DND-41 (cell line): Measurements from ENCODE around the gene PIEZO2.

Source experiments
- ATAC-seq: fragments of 200-7000 bp; cut with Tn5 transposase; 3 replicates; pipeline ENCODE4 v1.9.1; 2021; ENCODE audit warnings: low read depth; ENCODE audit not compliant: insufficient read depth
- DNase-seq: peaks from one replicate; pipeline ENCODE4 v3.0.0-alpha.2; 2020
- H2AFZ ChIP-seq: 2 replicates; pipeline ENCODE4 v1.6.0; 2012; ENCODE audit warnings: low read depth, low read length
- H3K27ac ChIP-seq: 2 replicates; pipeline ENCODE4 v1.5.1; 2012; ENCODE audit warnings: low read length, inconsistent platforms
- H3K27me3 ChIP-seq: fragments of 200-600 bp; sonication (generic); 2 replicates; pipeline ENCODE4 v1.6.0; 2012; ENCODE audit warnings: low read length, mild to moderate bottlenecking, inconsistent platforms; ENCODE audit not compliant: insufficient read depth, poor library complexity
- H3K36me3 ChIP-seq: 2 replicates; pipeline ENCODE4 v1.5.1; 2012; ENCODE audit warnings: low read length, inconsistent platforms; ENCODE audit not compliant: insufficient read depth
- H3K4me1 ChIP-seq: 2 replicates; pipeline ENCODE4 v1.5.1; 2012; ENCODE audit warnings: mild to moderate bottlenecking, low read length; ENCODE audit not compliant: insufficient read depth
- H3K4me2 ChIP-seq: 2 replicates; pipeline ENCODE4 v1.6.0; 2012; ENCODE audit warnings: mild to moderate bottlenecking, moderate library complexity, low read length, inconsistent platforms; ENCODE audit not compliant: insufficient read depth
- H3K4me3 ChIP-seq, 2 experiments: fragments of 200-600 bp in 1 of 2; shearing (Covaris generic) in 1 of 2; 2 replicates each; pipeline ENCODE4 v1.5.1; 2012 to 2016; ENCODE audit warnings: inconsistent platforms in 2 of 2, low read length in 2 of 2, mild to moderate bottlenecking in 2 of 2, low read depth in 1 of 2, moderate library complexity in 1 of 2
- H3K79me2 ChIP-seq: 2 replicates; pipeline ENCODE4 v1.6.0; 2012; ENCODE audit warnings: low read length, inconsistent platforms; ENCODE audit not compliant: insufficient read depth
- H3K9ac ChIP-seq: 2 replicates; pipeline ENCODE4 v1.6.0; 2012; ENCODE audit warnings: low read depth, mild to moderate bottlenecking, inconsistent platforms, low read length, moderate library complexity
- H3K9me3 ChIP-seq: 2 replicates; pipeline ENCODE4 v1.5.1; 2012; ENCODE audit warnings: low read length, moderate library complexity, mild to moderate bottlenecking, inconsistent platforms; ENCODE audit not compliant: insufficient read depth, severe bottlenecking
- H4K20me1 ChIP-seq: 2 replicates; pipeline ENCODE4 v1.6.0; 2012; ENCODE audit warnings: low read length; ENCODE audit not compliant: insufficient read depth
- CTCF ChIP-seq: IDR thresholded peaks from 2 replicates; pipeline ENCODE4 v1.5.1; 2012; ENCODE audit warnings: borderline replicate concordance, low read length, moderate library complexity, mild to moderate bottlenecking; ENCODE audit not compliant: poor library complexity, severe bottlenecking; ENCODE audit errors: extremely low read depth
- EZH2 ChIP-seq: IDR thresholded peaks from 3 replicates; pipeline ENCODE4 v1.6.1; 2012; ENCODE audit warnings: borderline replicate concordance, low read depth, mild to moderate bottlenecking, moderate library complexity, low read length, inconsistent platforms; ENCODE audit not compliant: severe bottlenecking

PIEZO2 gene

GRCh38 chr18:11004294-11004693 lies 145.1 kb downstream of the PIEZO2 start:
- Histone ChIP-seq H3K36me3 (no peaks in the 10 kb centered on the region), H3K4me3 (no peak overlapping the region), H3K9me3 (no peaks in the 10 kb centered on the region), H3K9ac (no peak overlapping the region), H3K4me2 (no peak overlapping the region), H3K27me3 (no peaks in the 10 kb centered on the region), H3K27ac (no peak overlapping the region), H3K4me1 (no peaks in the 10 kb centered on the region), H3K79me2 (no peaks in the 10 kb centered on the region), H2AFZ (no peak overlapping the region), H4K20me1 (no peaks in the 10 kb centered on the region)
- TF ChIP-seq EZH2 = no peak
- no peak for TF ChIP-seq CTCF
- no peak for ATAC-seq
- no peak for DNase-seq

- peaks cover 5% of the 10 kb centered on the region for H3K9me3 ChIP-seq
- no peaks in the 10 kb centered on the region for H3K79me2 ChIP-seq
- H3K4me1 ChIP-seq = no peaks in the 10 kb centered on the region
- H3K4me3 ChIP-seq = no peak overlapping the region
- H4K20me1 ChIP-seq = no peaks in the 10 kb centered on the region
- no peak for DNase-seq
- H2AFZ ChIP-seq = no peak overlapping the region
- no peaks in the 10 kb centered on the region for H3K27me3 ChIP-seq
- H3K36me3 ChIP-seq = no peaks in the 10 kb centered on the region
- ATAC-seq = no peak
- no peak overlapping the region for H3K27ac ChIP-seq
- no peak overlapping the region for H3K4me2 ChIP-seq
- no peak overlapping the region for H3K9ac ChIP-seq
- TF ChIP-seq EZH2 = no peak
Observed at GRCh38 chr18:11002796-11003195, 146.6 kb downstream of the PIEZO2 start.

GRCh38 chr18:11002277-11002676 lies 147.1 kb downstream of the PIEZO2 start:
- no peak overlapping the region for H3K4me3 ChIP-seq
- no peak overlapping the region for H2AFZ ChIP-seq
- no peaks in the 10 kb centered on the region for H3K27me3 ChIP-seq
- DNase-seq (no peak), ATAC-seq (no peak)
- H3K4me1 ChIP-seq = no peaks in the 10 kb centered on the region
- H3K79me2 ChIP-seq = no peaks in the 10 kb centered on the region
- no peak overlapping the region for H3K9ac ChIP-seq
- no peaks in the 10 kb centered on the region for H3K36me3 ChIP-seq
- no peak overlapping the region for H3K4me2 ChIP-seq
- no peaks in the 10 kb centered on the region for H4K20me1 ChIP-seq
- H3K27ac ChIP-seq = no peak overlapping the region
- peaks cover 8% of the 10 kb centered on the region for H3K9me3 ChIP-seq
- TF ChIP-seq EZH2 = no peak
- no peak for TF ChIP-seq CTCF

- ATAC-seq = no peak
- Histone ChIP-seq H3K4me1 (peaks cover 6% of the 10 kb centered on the region), H4K20me1 (no peaks in the 10 kb centered on the region), H2AFZ (no peak overlapping the region), H3K4me3 (no peak overlapping the region), H3K79me2 (no peaks in the 10 kb centered on the region), H3K9me3 (peaks cover 8% of the 10 kb centered on the region), H3K4me2 (no peak overlapping the region), H3K27ac (no peak overlapping the region), H3K36me3 (no peaks in the 10 kb centered on the region), H3K9ac (no peak overlapping the region), H3K27me3 (no peaks in the 10 kb centered on the region)
- DNase-seq = no peak
- TF ChIP-seq EZH2 = no peak
- no peak for TF ChIP-seq CTCF
Observed at GRCh38 chr18:11000071-11000470, 149.3 kb downstream of the PIEZO2 start.
